ENCODE results near the gene SERF2. TPM values are rescaled to one million over a fixed set of nuclear protein-coding genes. Genes with fewer than 3 reads are reported as not detected.
A peak's percentile ranks its signal among the peaks of the same experiment; 100 is the strongest.

The SERF2 gene
- total and polyA plus RNA-seq, 10 of the 15 experiments (the other 5 are each of a cell fraction or from before 2014, with no cell fraction given) = 464 to 4,159 (median 1,014) TPM

DNA sequence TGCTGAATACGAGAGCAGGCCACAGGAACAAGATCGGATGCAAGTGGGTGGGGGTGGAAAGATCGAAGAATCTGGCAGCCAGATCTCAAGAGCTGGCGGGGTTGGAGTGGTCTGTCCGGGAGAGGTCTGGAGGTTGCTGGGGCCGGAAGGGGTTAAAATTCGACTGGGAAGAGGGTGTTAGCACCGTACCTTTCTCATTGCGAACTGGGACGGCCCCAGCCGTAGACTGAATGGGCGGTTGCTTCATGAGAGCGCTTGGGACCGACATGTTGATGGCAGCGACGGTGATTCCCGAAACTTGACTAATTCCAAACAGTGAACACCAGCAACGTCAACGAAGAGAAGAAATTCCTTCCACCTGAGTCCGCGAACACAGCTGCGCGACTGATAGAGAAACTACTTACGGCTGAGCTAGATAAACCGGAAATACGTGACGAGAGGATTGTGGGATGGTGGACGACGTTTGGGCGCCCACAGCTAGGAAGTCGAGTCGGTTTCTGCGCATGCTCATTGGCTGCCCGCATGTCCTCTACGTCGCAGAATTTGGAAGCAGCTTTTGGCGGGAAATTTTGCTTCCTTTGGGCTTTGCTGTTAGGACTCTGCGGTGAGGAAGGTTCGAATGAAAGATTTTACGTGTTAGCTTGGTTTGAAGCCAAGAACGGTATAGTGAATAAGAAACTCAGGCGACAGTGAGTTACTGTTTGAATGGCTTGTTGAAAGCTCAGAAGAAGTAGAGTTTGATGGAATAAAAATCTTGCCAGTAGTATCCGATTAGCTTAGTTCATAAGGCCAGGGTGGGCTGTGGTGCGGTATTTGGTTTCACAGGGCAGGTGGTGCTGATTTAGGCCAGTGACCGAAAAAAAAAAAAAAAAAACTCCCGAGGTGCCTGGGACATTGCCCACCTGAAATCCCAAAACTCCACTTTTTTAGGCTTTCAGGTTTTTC, 32.5 kb downstream of the SERF2 start, which contains the start of gene MFAP1 (continued):
- TF ChIP-seq, protein P1, sequence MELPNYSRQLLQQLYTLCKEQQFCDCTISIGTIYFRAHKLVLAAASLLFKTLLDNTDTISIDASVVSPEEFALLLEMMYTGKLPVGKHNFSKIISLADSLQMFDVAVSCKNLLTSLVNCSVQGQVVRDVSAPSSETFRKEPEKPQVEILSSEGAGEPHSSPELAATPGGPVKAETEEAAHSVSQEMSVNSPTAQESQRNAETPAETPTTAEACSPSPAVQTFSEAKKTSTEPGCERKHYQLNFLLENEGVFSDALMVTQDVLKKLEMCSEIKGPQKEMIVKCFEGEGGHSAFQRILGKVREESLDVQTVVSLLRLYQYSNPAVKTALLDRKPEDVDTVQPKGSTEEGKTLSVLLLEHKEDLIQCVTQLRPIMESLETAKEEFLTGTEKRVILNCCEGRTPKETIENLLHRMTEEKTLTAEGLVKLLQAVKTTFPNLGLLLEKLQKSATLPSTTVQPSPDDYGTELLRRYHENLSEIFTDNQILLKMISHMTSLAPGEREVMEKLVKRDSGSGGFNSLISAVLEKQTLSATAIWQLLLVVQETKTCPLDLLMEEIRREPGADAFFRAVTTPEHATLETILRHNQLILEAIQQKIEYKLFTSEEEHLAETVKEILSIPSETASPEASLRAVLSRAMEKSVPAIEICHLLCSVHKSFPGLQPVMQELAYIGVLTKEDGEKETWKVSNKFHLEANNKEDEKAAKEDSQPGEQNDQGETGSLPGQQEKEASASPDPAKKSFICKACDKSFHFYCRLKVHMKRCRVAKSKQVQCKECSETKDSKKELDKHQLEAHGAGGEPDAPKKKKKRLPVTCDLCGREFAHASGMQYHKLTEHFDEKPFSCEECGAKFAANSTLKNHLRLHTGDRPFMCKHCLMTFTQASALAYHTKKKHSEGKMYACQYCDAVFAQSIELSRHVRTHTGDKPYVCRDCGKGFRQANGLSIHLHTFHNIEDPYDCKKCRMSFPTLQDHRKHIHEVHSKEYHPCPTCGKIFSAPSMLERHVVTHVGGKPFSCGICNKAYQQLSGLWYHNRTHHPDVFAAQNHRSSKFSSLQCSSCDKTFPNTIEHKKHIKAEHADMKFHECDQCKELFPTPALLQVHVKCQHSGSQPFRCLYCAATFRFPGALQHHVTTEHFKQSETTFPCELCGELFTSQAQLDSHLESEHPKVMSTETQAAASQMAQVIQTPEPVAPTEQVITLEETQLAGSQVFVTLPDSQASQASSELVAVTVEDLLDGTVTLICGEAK (IDR thresholded peaks at IDR 0.05; ENCODE audit: borderline replicate concordance) = peak; percentile 87; the same call in 1 of the 2 replicates
- TF ChIP-seq SRF (IDR thresholded peaks at IDR 0.05; ENCODE audit: low read depth in 2 of 2, low read length in 2 of 2) (no peak), POLR2AphosphoS2 (IDR thresholded peaks at IDR 0.05; ENCODE audit: low read depth, low read length) (0 out of 2 replicates have a peak, but pooled peaks have one; percentile 64), ATF7 (IDR thresholded peaks at IDR 0.05; ENCODE audit: low read depth) (peak; percentile 69), LARP7 (IDR thresholded peaks at IDR 0.05) (peak; percentile 41; the same call in 1 of the 2 replicates), NRF1 (conservative IDR thresholded peaks at IDR 0.05; ENCODE audit: low read depth, low read length) (peak; percentile 61), ZBED1 (IDR thresholded peaks at IDR 0.05; ENCODE audit: borderline replicate concordance) (peak; percentile 73; the same call in 1 of the 2 replicates), ZNF622 (IDR thresholded peaks at IDR 0.05) (no peak), STAT3 (IDR thresholded peaks at IDR 0.05; ENCODE audit: low read depth, low read length) (no peak)
- TF ChIP-seq, protein P2, sequence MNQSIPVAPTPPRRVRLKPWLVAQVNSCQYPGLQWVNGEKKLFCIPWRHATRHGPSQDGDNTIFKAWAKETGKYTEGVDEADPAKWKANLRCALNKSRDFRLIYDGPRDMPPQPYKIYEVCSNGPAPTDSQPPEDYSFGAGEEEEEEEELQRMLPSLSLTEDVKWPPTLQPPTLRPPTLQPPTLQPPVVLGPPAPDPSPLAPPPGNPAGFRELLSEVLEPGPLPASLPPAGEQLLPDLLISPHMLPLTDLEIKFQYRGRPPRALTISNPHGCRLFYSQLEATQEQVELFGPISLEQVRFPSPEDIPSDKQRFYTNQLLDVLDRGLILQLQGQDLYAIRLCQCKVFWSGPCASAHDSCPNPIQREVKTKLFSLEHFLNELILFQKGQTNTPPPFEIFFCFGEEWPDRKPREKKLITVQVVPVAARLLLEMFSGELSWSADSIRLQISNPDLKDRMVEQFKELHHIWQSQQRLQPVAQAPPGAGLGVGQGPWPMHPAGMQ (IDR thresholded peaks at IDR 0.05; ENCODE audit: borderline replicate concordance) = no peak
- TF ChIP-seq, protein P3, sequence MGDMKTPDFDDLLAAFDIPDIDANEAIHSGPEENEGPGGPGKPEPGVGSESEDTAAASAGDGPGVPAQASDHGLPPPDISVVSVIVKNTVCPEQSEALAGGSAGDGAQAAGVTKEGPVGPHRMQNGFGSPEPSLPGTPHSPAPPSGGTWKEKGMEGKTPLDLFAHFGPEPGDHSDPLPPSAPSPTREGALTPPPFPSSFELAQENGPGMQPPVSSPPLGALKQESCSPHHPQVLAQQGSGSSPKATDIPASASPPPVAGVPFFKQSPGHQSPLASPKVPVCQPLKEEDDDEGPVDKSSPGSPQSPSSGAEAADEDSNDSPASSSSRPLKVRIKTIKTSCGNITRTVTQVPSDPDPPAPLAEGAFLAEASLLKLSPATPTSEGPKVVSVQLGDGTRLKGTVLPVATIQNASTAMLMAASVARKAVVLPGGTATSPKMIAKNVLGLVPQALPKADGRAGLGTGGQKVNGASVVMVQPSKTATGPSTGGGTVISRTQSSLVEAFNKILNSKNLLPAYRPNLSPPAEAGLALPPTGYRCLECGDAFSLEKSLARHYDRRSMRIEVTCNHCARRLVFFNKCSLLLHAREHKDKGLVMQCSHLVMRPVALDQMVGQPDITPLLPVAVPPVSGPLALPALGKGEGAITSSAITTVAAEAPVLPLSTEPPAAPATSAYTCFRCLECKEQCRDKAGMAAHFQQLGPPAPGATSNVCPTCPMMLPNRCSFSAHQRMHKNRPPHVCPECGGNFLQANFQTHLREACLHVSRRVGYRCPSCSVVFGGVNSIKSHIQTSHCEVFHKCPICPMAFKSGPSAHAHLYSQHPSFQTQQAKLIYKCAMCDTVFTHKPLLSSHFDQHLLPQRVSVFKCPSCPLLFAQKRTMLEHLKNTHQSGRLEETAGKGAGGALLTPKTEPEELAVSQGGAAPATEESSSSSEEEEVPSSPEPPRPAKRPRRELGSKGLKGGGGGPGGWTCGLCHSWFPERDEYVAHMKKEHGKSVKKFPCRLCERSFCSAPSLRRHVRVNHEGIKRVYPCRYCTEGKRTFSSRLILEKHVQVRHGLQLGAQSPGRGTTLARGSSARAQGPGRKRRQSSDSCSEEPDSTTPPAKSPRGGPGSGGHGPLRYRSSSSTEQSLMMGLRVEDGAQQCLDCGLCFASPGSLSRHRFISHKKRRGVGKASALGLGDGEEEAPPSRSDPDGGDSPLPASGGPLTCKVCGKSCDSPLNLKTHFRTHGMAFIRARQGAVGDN (IDR thresholded peaks at IDR 0.05) = peak; percentile 90
- TF ChIP-seq, protein P4, sequence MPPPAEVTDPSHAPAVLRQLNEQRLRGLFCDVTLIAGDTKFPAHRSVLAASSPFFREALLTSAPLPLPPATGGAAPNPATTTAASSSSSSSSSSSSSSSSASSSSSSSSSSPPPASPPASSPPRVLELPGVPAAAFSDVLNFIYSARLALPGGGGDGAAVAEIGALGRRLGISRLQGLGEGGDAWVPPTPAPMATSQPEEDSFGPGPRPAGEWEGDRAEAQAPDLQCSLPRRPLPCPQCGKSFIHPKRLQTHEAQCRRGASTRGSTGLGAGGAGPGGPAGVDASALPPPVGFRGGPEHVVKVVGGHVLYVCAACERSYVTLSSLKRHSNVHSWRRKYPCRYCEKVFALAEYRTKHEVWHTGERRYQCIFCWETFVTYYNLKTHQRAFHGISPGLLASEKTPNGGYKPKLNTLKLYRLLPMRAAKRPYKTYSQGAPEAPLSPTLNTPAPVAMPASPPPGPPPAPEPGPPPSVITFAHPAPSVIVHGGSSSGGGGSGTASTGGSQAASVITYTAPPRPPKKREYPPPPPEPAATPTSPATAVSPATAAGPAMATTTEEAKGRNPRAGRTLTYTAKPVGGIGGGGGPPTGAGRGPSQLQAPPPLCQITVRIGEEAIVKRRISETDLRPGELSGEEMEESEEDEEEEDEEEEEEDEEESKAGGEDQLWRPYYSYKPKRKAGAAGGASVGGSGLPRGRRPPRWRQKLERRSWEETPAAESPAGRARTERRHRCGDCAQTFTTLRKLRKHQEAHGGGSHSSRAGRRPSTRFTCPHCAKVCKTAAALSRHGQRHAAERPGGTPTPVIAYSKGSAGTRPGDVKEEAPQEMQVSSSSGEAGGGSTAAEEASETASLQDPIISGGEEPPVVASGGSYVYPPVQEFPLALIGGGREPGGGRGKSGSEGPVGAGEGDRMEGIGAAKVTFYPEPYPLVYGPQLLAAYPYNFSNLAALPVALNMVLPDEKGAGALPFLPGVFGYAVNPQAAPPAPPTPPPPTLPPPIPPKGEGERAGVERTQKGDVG (CRISPR knock-in tag; IDR thresholded peaks at IDR 0.05) = no peak
- TF ChIP-seq, protein P5, sequence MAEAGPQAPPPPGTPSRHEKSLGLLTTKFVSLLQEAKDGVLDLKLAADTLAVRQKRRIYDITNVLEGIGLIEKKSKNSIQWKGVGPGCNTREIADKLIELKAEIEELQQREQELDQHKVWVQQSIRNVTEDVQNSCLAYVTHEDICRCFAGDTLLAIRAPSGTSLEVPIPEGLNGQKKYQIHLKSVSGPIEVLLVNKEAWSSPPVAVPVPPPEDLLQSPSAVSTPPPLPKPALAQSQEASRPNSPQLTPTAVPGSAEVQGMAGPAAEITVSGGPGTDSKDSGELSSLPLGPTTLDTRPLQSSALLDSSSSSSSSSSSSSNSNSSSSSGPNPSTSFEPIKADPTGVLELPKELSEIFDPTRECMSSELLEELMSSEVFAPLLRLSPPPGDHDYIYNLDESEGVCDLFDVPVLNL (IDR thresholded peaks at IDR 0.05; ENCODE audit: low read depth, low read length) = peak; percentile 87
